Stimulated activated CD4-positive, alpha-beta T cell treated with anti-CD3 and anti-CD28 coated beads, Interleukin-12 subunit alpha, Interleukin-12 subunit beta, amount 100 ng/mL, for 4 hours (primary cell): ENCODE results near the gene LZTS3.
"Not testable (repeated sequence)": the region's sequence is repeated elsewhere in the genome, so short reads cannot be mapped to it uniquely, and the experiment has no call there.

ENCODE experiments used
- DNase-seq: peaks from one replicate; pipeline ENCODE4 v3.0.0-alpha.2; 2020

LZTS3 gene

DNA sequence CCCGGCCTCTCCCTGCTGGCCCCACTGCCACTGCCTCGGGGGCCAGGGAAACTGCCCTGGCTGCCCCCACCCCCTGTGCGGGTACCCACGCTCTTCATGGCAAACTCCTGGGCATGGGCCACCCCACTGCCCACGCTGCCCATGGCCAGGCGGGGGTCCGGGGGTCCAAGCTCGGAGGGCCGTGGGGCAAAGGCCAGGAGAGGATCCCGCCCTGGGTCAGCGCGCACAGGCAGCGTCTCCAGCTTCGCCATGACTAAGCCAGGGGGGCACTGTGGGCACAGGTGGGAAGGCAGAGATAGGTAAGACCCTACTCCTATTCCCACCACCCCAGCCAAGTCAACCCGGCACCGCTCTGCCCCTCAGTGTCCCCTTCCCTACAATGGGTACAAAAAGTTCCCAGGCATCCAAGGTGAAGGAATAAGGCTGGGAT lies 6.4 kb downstream of the LZTS3 start:
- DNase-seq: no peak

- DNase-seq: no peak
Measured at GRCh38 chr20:3166338-3166912, 6.9 kb downstream of the LZTS3 start.

DNA sequence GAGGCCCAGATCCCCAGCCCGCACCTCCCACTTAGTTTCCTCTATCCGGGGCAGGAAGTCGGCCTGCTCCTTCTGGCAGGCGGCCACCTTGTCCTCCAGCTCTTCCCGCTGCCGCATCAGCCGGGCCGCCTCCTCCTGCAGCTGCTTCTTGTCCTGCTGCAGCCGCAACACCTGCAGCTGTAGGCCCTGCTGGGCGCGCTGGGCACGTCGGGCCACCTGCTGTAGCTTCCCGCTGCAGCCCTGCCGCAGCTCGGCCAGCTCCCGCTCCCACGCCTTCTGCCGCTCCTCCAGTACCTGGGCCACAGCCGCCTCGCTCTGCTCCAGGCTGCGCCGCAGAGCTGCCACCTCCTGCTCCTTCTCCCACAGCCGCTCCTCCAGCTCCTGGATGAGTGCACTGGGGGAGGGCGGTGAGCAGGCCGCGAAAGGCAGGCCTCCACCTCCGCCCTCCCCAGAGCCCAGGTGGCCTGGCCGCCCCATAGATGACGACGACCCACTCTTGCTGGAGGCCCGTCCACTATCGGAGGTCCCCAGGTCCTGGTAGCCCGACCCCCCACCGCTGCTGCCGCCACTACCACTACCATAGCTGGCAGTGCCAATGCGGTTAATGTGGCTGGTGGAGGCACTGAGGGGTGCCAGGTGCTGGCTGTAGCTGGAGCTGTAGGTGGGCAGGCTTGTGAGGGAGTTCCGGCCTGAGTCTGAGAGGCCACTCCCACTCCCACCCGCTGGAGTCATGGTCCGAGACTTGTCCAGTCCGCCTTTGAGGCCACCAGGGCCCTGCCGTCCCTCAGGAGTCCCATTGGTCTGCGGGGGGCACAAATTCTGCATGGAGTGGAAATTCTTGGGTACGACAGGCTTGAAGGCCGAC lies 7.6 kb downstream of the LZTS3 start:
- no peak for DNase-seq

DNA sequence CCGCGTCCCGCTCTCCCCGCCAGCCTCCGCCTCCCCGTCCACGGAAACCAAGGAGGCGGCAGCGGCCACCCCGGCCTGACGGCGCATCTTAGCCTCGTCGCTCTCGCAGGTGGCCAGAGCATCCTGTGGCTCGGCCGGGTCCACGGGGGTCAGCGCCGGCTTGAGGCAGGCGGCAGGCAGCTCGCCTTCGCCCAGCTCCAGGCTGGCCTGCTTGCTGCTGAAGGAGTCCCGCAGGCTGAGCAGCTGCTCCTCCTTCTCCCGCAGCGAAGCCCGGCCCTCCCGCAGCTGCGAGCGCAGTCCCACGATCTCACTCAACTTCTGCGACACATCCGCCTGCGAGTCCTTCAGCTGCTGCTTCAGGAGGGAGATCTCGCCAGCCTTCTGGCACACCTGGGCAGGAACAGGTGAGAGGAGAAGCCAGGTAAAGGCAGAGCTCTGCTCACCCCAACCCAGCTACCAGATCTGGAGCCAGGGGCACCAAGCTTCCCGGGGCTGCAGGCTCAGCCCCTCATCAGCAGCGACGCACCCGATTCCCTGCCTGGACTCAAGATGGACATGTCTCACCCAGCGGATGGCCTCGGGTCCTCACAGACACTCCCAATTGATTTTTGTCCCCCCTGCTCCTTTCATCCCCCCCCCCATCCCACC lies 8.5 kb downstream of the LZTS3 start:
- no peak for DNase-seq

DNA sequence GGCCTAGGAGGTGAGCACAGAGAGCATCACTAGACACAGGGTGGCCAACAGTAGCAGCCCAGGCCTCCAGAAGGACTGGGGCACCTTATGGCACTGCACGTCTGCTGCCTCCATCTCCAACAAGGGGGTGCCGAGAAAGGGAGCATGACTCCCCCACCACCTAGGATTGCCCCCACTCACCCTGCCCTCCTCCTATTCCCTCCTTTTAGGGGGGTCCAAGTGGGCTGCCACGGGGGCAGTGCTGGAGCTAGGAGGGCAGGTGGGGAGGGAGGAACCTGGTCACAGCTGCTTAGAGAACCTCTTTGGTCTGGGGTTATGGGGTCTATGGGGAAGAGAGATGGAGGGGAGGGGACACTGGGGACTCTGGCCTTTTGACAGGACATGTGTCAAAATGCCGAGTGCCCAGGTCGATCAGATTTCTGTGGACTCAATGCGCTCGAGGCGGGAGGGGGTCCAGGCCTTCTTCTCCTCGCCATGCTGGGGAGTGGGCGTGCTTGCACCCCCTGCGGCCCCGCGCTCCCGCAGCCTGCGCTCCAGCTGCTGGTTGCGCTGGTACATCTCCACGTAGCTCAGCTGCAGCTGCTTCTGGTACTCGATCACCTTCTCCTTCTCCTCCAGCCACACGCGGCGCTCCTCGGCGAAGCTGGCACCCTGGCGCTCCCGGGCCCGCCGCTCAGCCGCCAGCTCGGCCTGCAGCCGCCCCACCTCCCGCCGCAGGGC lies 9.1 kb downstream of the LZTS3 start:
- no peak for DNase-seq

DNA sequence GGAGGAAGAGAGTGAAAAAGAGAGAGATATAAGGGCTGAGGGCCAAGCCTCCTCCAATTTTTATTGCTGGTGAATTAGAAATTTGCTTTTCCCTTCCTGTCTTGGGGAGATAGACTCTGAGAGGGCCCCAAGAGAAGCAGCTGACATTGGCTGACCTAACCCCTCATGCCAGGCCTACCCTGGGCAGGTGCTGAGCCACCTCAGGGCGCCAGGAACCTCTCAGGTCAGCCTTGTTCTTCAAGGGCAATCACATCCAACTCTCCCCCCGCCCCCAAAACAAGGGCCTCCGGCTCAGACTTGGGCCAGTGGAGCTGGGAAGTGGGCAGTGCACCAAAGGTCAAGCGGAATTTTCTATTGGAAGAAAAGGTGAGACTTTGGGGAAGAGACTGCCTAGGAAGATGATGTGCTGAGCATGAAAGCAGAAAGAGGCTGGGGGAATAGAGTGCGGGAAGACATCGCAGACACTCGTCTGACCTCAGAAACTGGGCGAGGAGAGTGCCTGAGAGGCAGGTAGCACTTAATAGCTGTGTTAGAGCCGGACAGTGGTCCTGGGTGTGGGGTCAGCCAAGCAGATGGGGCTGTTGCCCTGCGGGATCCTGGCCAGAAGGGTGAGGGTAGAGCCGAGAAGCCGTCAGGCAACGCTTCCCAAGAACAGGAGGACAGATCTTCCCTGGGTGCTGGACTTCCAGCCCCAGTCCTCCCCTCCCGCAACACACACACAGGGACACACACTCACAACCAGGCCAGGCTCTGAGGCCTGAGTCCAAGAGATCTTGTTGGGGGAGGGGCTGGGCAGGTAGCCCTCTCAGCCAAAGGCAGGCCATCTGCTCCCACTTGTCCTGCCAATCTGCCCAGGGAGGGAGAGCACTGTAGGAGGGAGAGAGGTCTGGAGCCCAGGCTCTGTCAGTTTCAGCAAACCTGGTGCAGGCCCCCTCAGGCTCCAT lies 10.0 kb downstream of the LZTS3 start:
- no peak for DNase-seq

GRCh38 chr20:3162080-3162611 lies 11.2 kb downstream of the LZTS3 start:
- no peak for DNase-seq

DNA sequence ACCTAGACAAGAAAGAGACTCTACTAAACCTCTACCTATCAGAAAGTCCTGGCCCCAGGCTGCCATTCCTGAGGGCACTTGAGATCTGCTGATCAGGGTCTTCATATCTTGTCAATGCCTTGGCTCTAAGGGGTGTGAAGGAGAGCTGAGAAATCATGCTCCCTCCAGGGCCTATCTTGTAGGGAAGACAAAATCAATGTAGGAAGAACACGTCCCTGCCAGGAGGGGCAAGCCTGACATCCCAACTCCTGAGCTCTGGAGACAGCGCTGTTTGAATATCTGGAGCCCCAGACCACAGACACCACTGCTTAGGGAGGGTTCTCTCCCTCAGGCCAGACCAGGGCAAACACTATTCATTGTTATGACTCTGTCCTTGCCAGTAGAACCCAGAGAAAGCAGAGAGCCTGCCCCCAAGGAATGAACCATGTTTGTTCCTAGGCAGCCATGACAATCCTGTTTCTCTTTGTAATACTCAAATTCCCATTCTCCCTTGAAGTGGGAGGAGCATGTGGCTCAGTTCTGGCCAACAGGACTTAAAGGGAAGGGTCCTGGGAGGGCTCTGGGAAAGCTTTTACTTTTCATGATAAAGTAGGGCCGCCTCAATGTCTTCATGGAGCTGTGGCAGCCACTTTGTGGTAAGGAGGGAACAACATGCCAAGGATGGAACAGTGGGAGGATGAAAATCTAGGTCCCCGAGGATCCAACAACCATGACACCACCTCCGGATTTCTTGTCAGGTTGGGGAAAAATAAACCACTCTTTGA lies 11.9 kb downstream of the LZTS3 start:
- no peak for DNase-seq

DNA sequence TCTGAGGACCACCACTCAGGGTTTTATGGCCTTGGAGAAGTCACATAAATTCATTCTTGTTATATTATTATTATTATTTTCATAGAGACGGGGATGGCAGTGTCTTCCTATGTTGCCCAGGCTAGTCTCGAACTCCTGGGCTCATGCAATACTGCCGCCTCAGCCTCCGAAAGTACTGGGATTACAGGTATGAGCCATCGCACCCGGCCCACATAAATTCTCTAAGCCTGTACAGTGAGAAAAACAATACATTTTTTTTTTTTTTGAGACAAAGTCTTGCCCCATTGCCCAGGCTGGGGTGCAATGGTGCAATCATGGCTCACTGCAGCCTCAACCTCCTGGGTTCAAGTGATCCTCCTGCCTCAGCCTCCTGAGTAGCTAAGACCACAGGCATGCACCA lies 12.9 kb downstream of the LZTS3 start:
- DNase-seq: no peak

- DNase-seq: no peak
Measured at GRCh38 chr20:3158968-3159431, 14.3 kb downstream of the LZTS3 start.

GRCh38 chr20:3157817-3158216 lies 15.5 kb downstream of the LZTS3 start:
- DNase-seq: no peak

- DNase-seq: no peak
Measured at GRCh38 chr20:3156811-3157619, 16.3 kb downstream of the LZTS3 start.

DNA sequence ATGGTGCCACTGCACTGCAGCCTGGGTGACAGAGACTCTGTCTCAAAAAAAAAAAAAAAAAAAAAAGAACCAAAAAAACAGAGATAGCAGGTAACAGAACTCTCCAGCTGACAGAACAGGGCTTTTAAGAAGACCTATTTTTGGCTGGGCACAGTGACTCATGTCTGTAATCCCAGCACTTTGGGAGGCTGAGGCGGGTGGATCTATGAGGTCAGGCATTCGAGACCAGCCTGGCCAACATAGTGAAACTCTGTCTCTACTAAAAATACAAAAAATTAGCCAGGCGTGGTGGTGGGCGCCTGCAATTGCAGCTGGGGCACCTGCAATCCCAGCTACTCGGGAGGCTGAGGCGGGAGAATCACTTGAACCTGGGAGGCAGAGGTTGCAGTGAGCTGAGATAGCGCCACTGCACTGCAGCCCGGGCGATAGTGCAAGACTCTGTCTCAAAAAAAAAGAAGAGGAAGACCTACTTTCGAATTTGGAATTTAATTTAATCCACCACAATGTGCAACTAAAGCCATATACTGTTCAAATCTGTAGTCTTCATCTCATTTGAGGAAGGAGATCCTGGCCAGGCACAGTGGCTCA lies 21.2 kb downstream of the LZTS3 start:
- DNase-seq: not testable (repeated sequence)

DNA sequence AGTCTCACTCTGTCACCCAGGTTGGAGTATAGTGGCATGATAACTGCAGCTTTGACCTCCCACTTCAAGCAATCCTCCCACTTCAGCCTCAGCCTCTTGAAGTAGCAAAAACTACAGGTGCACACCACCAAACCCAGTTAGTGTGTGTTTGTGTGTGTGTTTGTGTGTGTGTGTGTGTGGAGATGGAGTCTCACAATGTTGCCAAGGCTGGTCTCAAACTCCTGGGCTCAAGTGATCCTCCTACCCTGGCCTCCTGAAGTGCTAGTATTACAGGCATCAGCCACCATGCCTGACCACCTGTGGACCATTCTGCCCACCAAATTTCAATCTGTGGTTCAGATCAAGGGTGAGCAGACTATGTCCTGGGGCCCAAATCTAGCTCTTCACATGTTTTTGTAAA lies 22.4 kb downstream of the LZTS3 start:
- DNase-seq: no peak

DNA sequence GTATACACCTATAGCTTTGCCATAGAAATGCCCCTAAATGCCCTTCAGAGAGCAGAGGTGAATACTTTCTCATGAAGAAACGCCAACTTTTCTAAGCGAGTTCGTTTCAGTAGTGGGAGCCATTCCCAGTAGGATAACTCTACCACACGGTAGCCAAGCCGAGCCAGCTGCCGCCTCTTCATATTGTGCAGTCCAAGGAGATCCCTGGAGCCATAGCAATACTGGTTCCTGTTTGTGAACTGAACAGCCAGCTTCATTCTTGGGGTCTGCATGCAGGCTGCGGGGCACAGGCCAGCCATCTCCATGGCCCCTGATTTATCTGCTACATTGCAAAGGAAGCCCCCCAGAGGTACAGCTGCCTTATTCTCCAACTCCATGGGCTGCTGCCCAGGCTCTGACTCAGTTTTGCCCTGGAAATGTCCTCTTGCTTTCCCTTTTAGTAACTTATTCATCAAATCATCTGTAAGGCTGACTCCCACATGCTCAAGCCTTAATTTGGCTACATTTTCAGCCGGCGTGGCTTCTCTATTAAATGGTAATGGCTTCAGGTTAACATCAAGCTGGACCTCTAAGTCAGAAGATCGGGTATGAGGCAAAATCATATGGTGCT lies 26.5 kb downstream of the LZTS3 start:
- DNase-seq: no peak

GRCh38 chr20:3141757-3142156 lies 31.6 kb downstream of the LZTS3 start:
- DNase-seq: no peak

DNA sequence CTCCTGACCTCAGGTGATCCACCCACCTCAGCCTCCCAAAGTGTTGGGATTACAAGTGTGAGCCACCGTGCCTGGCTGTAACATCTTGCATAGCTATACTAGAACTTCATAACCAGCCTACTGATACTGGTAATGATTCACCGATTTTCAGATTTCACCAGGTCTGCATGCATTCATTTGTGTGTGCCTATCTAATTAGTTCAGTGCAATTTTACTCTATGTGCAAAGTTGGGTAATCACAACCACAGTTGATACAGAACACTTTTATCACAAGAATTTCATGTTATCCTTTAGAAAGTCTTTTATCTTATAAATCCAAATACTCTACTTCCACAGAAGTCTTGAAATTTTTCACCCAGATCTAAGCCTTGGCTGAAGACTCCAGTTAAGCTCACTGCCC lies 35.9 kb downstream of the LZTS3 start:
- no peak for DNase-seq

- no peak for DNase-seq
Measured at GRCh38 chr20:3135507-3136070, 37.8 kb downstream of the LZTS3 start.

DNA sequence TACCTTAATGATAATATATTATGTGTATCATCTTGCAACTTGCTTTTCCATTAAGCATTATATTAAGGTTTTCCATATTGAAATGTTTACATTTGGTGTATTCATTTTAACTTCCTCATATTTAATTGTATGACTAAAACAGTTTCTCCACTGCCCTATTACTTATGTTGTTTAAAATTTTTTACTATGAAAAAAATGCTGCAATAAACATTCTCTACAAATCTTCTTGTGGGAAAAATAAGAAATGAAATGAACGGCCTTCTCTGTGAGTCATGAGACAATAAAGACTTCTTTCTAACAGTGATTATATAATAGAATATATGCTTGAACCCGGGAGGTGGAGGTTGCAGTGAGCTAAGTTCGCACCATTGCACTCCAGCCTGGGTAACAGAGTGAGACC lies 39.2 kb downstream of the LZTS3 start:
- no peak for DNase-seq
